Raji (cell line): ENCODE results near the gene LCK.

Experiments used
- POLR2A ChIP-seq: IDR thresholded peaks from 2 replicates; pipeline ENCODE4 v1.6.1; 2011; ENCODE audit warnings: low read depth, low read length, control low read depth; ENCODE audit not compliant: insufficient read depth

LCK gene

DNA sequence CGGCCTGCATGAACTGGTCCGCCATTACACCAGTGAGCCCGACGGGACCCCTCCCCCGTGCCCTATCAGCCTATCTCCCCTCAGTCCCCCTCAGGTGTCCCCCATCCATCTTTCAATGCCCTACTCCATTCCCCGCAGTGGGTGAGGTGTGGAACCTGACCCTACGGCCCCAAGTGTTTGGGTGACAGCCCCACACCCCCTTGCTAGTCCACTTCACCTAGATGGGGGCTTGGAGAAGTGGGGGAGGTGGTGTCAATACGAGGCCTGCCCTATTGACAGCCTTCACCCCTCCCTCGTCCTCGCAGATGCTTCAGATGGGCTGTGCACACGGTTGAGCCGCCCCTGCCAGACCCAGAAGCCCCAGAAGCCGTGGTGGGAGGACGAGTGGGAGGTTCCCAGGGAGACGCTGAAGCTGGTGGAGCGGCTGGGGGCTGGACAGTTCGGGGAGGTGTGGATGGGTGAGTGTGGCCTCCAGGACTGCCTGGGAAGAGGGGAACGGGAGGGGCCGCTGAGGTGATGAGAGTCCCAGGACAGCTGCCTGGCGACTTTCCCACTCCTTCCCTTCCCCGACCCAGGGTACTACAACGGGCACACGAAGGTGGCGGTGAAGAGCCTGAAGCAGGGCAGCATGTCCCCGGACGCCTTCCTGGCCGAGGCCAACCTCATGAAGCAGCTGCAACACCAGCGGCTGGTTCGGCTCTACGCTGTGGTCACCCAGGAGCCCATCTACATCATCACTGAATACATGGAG is 25.1 kb downstream of the LCK start:
- no peak for TF ChIP-seq POLR2A

DNA sequence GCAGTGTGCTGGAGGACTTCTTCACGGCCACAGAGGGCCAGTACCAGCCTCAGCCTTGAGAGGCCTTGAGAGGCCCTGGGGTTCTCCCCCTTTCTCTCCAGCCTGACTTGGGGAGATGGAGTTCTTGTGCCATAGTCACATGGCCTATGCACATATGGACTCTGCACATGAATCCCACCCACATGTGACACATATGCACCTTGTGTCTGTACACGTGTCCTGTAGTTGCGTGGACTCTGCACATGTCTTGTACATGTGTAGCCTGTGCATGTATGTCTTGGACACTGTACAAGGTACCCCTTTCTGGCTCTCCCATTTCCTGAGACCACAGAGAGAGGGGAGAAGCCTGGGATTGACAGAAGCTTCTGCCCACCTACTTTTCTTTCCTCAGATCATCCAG is 34.6 kb downstream of the LCK start:
- no peak for TF ChIP-seq POLR2A

DNA sequence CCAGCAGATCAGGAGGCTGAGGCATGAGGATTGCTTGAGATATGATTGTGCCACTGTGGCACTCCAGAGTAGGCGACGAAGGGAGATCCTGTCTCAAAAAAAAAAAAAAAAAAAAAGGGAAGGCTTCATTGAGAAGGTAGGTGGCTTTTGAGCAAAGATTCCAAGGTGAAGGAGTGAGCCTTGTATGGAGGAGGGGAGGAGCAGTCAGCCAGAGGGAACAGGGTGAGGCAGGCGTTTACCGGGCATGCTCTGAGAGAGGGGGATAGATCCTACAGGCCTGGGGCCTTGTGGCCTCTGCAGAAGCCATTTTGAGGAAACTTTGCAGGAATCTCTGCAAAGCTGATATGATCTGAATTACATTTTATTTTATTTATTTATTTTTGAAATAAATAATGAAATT is 35.7 kb downstream of the LCK start:
- no peak for TF ChIP-seq POLR2A

DNA sequence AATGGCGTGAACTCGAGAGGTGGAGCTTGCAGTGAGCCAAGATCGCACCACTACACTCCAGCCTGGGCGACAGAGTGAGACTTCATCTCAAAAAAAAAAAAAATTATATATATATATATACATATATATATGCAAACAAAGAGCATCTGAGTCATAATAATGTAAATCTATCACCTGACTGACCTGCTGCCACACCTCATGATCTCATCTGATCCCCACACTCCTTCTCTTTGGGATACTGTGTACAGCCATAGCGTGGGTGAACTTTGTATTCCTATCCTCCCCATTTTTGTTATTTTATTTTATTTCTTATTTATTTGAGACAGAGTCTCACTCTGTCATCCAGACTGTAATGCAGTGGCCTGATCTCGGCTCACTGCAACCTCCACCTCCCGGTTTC is 38.2 kb downstream of the LCK start:
- TF ChIP-seq POLR2A = no peak

DNA sequence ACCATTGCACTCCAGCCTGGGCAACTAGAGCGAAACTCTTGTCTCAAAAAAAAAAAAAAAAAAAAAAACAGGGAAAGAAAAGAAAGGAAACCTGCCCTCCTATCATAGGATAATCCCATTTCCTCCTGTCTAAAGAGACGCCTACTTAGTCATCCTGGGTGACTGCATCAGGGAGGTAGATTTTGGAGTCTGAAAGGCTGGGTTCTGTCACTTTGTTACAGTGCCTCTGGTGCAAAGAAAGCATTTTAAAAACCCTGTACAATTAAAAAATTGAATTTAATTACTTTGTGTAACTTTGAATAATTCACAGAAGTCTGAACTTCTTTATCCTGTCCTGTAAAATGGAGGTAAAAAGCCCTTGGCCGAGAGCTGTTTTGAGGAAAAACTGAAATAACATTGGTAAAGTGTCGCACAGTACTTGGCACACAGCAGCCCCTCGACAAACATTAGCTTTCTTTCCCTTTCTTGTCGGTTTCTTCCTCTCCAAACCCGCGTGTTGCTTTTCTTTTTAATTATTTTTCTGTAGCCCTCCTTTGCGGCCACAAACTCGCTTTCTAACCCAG is 40.2 kb downstream of the LCK start:
- no peak for TF ChIP-seq POLR2A

DNA sequence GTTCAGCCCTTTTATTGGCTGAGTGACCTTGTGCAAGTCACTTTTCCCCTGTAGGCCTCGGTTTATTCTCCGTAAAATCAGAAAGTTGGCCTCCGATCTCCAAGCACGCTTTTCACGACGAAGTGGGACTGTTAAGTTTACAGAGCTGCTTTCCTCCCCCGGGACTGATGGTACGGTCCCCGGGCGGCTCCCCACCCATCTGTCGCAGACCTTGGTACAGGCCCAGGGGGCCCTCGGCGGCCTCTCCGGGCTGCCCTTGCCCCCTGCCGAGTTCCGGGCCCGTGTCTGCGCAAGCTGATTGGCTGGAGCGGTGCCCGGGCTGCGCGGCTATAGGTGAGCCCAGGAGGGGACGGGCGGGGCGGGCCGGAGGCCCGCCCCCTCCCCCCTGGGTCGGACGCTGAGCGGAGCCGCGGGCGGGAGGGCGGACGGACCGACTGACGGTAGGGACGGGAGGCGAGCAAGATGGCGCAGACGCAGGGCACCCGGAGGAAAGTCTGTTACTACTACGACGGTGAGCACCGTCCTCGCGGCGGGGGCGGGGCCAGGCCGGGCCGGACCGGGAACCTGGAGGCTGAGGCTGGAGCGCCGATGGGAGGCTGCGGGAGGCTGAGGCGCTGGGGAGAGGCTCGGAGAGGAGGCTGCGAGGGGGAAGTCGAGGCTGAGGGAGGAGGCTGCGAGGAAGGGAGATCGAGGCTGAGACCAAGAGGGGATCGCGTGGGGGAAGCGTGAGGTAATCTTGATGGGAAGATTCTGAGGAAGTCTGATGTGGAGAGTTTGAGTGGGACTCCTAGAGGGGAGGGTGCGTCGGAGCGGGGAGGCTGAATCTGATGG is 40.9 kb downstream of the LCK start, which contains the start of gene HDAC1:
HDAC1 (plus strand) TSS at position 376 of the 831 bp plus-strand sequence; CDS start at position 463, 87 bp downstream.
- peak; percentile 86 for TF ChIP-seq POLR2A

DNA sequence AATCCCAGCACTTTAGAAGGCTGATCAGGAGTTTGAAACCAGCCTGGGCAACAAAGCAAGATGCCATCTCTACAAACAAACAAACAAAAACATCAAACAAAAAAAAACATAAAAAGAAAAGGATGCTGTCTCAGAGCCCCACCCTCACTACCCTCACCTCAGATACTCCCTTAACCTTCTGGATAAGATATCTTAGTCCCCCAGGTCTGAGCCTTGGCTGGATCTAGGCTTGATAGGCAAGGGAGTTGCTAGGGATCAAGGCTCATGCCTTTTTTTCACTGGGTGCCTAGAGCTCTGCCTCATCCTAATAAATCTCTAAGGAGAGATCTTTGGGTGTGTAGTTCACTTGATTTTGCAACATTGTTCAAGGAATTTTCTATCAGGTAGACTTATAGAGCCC is 48.3 kb downstream of the LCK start:
- TF ChIP-seq POLR2A = no peak

DNA sequence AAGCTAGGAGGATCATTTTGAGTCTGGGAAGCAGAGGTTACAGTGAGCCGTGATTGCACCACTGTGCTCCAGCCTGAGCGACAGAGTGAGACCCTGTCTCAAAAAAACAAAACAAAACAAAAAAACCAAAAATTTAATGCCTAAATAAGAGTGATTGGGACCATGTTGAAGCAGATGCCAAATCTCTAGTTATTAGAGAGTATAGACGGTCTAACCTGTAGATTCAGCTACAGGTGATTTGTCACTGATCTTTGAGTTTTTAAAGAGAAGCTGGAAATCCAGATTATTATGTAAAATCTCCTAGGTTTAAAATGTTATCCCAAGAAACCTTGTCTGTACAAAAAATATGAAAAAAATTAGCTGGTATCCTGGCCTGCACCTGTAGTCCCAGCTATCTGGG is 52.3 kb downstream of the LCK start:
- TF ChIP-seq POLR2A = no peak

DNA sequence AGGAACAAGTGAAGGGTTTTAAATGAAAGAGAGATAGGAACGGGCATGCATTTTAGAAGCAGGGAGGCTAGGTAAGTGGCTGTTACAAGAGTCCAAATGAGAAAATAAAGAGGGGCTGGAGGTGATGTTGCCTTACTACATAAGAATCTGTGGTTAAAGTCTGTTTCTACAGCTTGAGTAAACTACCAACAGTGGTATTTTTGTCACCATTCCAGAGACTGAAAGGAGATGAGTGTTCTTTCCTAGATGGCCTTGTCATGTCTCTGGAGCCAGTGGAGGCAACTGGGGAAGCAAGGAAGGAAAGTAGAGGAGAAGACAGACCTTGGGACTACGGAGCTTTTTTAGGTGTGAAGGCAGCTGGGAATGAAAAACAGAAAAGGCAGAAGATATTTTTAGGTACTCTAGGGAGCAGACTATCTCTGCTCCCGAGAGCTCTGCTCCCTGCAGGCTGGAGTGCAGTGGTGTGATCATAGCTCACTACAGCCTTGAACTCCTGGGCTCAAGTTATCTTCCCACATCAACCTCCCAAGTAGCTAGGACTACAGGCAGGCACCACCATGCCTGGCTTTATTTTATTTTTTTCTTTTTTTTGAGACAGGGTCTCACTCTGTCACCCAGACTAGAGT is 53.0 kb downstream of the LCK start:
- TF ChIP-seq POLR2A = no peak

DNA sequence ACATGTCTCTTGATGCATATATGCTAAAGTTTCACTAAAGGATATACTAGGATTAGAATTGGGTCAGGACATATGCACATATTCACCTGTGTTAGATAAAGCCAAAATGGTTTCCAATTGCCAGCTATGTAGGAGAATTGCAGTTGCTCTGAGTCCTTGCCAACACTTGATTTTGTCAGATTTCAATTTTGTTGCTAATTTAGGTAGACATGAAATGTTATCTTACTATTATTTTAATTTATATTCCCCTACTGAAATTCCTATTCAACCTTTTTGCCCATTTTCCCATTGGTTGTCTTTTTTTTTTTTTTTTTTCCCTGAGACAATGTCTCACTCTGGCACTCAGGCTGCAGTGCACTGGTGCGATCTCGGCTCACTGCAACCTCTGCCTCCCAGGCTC is 54.2 kb downstream of the LCK start:
- no peak for TF ChIP-seq POLR2A

DNA sequence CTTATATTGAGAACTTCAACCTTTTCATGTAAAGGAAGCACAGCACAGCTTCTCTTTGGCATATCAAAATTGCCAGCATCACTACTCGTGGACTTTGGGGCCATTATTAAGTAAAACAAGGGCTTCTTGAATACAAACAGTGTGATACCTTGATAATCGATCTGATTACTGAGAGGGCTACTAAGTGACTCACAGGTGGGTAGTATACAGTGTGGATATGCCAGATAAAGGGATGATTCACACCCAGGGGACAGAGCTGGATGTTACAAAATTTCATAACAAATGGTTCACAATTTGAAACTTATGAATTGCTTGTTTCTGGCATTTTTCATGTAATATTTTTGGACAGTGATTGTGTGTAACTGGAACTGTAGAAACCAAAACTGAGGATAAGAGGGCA is 56.3 kb downstream of the LCK start:
- TF ChIP-seq POLR2A = no peak

DNA sequence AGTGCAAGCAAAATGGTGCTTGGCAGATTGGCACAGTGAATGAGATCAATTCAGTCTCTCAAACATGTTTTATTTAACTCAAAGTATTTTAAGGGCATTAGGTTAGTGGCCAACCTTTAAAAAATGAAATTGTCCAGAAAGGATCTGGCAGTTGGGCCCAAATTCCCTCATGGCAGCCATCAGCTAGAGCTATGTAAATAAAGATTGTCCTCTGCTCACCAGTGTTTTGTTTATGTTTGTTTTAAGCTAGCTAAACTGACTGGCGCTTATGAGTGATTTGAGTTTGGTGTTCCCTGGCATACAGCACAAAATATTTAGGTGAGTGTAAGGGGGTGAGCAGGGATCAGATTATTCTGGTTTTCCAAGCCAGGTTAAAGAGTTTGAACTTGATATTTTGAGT is 58.9 kb downstream of the LCK start:
- TF ChIP-seq POLR2A = no peak

DNA sequence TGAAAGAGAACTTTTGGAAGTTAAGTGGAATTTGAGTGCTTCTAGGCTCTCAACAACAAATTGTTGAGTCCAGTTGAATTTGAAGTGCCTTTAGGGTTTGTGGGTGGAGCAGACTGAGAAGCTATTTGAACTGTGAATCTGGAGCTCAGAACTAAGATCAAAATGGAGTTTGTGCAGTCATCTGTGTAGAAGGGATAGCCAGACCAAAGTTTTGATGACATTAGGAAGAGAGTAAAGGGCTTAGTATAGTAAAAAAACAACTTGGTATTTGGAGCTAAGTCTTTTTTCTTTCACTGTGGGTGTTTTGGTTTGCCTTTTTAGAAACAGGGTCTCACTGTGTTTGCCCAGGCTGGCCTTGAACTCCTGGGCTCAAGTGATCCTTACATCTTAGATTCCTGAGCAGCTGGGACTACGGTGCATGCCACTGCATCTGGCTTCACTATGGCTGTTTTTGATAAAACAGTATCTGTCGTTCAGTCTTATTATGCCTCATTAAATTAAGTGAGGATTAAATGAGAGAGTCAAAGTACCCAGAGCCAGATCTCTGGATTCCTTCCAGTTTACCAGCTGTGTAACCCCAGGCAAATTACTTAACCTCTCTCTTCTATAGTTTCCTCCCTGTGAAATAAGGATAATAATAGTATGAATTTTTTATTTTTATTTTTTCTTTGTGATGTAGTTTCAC is 60.8 kb downstream of the LCK start:
- TF ChIP-seq POLR2A = no peak

DNA sequence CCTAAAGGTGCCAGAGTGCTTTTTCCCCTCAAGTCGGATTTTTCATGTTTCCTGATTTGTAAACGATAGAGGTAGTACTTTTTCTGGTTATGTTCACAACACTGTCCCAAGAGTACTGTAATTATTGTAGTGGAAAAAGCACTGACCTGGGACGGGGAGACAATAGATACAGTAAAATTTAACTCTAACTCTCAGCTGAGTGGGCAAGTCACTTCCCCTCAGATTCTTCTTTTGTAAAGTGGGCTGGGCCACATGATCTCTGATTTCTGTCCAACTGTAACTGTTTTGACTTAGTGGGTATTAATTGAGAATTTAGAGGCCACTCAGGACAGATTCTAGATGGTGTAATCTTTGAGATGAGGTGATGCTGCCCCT is 65.8 kb downstream of the LCK start:
- no peak for TF ChIP-seq POLR2A
